GM19463 (cell line): ENCODE results near the gene OTOP3.

Source experiments
- ATAC-seq: cut with Tn5 transposase; IDR thresholded peaks from one replicate; pipeline ENCODE4 v1.9.1; 2021; ENCODE audit warnings: mild to moderate bottlenecking, moderate library complexity; ENCODE audit not compliant: unreplicated experiment

Gene OTOP3

DNA sequence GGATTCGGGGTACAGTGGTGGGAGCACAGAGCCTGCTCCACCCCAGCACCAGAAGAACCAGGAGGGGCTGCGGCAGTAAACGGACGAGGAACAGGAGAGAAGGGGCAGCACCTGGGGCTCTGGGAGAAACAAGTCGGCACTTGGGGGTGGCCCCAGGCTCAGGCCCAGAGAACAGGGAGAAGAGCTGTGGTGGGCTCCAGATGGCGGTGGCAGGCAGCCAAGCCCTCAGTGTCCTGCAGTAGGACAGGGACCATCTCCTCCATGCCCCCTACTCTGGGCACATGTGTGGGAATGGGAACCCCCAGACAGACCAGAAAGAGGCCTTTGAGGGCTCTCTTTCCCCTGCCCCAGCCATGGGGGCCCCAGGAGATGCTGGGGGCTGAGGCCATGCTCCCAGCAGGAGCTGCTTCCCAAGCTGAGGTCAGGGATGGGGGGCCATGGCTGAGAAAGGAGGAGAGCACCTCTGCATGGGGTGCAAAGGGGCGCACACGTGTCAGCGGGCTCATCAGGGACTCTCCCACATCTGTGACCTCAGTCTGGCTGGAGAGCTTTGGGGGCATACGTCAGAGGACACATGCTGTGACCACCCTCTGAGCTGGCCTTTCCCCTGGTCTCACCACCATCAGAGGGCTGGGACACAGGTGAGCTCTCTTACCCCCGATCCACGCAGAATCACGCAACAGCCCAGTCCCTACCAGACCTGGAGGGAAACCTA lies 19.4 kb upstream of the OTOP3 start:
- no peak for ATAC-seq

DNA sequence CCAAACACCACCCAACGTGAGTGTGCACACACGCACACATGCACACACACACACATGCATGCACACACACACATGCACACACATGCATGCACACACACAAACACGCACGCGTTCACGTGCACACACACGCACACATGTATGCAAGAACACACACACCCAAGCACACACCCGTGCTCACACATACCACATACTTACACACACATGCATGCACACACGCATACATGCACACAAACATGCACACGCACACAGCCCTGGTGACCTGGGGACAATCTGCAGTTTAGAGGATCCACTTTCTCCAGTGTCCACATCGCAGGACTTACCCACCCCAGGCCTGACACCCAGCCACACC lies 18.9 kb upstream of the OTOP3 start:
- ATAC-seq: no peak

DNA sequence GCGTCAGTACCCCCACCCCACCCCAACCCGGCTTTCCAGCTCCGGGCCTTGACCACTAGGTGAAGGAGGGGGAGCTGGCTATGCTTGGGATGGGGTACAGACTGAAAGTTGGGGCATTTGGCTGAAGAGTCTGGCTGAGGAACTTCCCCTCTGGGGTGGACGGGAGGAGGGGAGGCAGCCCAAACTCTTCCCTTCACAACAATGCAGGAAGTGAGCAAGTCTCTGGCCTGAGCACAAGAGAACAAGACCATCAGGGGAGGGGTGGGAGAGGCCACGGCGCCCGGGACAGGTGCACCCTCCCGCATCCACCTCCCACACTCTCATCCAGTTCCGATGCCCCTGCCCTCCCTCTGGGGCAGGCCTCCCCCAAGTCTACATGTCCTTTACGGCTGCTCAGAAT lies 18.3 kb upstream of the OTOP3 start:
- ATAC-seq: no peak

DNA sequence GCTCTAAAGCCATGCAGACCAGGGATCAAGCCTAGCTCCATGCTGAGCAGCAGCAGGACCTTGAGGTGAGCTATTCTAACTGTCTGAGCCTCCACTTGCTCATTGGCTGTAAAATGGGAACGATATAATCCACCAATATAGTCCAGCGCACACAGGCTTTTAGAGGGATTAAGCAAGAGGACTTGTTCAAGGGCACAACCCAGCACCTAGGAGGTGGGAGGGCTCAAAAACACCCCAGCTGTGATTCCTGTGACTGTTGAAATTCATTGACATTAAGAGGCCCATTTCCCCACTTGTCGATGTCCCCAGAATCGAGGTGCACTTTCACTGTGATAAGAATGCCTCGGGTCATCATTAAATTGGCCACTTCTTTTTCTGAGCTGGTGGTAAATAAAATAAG lies 16.8 kb upstream of the OTOP3 start:
- ATAC-seq: no peak

DNA sequence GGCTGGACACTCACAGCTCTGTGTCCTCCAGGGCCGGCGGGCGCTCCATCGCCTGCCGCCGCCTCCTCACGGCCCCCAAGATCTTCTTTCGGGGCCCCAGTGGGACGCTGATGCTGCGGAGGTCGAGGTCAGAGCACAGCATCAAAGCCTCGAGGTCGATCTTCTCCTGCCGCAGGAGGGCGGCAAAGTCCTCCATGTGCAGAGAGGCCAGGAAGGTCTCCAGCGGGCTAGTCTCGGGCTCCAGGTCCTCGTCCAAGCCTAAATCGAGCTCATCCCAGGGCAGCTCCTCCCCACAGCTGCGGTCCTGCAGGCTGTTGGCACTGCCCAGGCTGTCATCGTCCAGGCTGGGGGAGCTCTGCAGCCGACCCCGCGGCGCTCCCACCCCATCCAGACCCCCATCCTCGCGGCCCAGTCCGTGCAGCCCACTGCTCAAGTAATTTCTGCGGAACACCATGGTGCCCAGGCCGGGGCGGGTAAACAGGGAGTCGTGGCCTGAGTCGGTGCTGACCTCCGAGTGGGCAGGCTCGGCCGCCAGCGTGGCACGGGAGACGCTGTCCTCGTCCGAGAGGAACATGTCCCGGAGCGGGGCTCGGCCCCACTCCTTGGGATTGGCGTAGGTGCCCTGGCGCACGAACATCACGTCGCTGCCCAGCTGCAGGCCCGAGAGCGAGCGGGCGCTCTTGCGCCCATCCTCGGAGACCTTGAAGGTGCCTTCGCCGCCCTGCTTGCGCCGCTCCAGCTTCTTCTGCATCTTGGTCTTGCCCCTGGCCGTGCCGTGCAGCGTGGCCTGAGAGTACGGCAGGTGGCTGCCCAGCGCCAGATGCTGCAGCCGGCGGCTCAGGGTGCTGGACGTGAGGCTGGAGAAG lies 16.0 kb upstream of the OTOP3 start:
- no peak for ATAC-seq

DNA sequence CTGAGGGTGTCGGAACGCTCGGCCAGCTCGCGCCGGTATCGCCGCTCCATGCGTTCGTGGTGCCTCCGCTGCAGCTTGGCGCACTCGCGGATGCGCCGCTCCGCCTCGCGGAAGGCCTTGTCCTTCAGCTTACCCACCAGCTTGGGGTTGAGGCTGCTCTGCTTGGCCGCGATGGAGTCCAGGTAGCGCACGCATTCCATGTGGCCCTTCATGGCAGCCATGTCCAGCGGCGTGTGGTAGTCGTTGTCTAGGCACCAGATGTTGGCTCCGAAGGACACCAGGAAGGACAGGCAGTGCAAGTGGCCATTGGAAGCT lies 15.4 kb upstream of the OTOP3 start:
- ATAC-seq: no peak

DNA sequence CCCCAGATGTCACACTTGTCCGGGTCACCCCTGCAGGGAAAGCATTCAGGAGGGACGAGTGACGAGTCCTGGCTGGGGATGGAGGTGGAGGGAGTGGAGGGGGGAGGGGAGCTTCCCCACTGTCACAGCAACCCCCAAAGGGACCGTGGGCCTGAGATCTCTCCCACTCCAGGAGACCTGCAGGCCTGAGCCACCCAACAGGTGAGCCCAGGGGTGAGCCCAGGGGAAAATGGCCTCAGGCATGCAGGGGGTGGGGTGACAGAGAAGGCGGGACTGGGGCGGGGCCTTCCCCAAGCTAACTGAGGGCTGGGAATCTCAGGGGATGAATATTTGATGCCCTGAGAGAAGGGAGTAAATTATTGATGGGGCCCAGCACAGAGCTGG lies 15.1 kb upstream of the OTOP3 start:
- ATAC-seq: no peak

DNA sequence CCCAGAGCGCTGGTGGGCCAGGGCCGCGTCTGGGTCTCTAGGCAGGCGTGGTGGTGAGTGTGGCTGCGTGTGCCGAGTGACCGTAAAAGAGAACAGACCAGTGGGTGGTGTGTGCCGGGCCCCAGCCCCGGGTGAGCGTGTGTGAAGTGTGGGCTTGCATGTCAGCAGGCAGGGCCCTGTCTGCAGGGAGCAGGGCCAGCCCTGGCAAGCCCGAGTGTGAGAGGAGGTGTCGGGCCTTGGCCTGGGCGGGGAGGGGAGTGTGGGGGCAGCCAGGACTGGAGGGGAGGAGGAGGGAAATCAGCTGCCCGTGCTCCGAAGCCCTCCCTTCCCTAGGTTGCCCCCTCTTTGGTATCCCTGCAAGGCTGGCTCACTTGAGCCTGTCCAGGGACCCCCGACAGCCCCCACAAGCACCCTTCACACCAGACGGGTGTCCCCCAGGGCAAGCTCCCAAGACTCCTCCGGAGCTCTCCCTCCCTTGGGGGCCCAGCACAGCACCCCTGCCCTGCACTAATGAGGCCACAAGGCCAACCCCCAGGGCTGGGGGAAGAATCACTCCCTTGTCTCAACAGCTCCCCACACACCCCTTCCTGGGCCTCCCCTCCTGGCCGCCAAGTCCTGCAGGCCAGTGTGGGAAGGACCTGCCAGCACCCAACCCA lies 14.5 kb upstream of the OTOP3 start:
- ATAC-seq: no peak

DNA sequence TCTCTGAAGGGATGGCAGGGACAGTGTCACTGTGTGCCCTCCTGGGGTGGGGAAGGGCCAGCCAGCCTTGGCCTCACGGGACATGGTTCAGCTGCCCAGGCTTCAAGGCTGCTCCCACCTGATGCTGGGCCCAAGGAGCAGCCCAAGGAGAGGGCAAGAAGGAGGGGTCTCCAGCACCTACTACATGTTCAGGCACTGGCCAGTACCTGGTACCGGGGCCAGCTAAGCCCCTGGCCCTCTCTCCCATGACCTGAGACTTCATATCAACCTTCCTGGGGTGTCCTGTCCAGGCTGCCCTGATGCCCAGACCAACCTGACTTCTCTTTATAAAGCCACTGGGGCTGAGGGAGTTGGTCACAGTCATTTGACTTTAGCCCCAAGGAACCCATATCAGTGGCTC lies 13.9 kb upstream of the OTOP3 start:
- ATAC-seq: no peak

DNA sequence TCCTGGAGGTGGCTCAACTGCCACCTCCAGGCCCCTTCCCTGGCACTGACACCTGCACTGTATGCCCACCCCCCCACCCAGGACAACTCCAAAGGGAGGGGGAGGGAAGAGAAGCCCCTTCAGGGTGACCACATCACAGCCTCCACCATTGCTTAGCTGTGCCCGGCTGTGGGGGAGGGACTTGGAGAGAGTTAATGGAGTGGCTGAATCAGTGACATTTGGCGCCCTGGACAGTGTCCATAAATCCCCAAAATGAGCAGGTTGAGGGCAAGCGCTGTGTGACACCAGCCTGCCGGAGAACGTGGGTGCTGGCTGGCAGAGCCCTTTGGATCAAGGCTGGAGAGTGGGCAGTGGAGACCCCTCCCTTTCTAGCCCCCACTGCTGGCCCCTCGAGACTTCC lies 13.5 kb upstream of the OTOP3 start:
- no peak for ATAC-seq

DNA sequence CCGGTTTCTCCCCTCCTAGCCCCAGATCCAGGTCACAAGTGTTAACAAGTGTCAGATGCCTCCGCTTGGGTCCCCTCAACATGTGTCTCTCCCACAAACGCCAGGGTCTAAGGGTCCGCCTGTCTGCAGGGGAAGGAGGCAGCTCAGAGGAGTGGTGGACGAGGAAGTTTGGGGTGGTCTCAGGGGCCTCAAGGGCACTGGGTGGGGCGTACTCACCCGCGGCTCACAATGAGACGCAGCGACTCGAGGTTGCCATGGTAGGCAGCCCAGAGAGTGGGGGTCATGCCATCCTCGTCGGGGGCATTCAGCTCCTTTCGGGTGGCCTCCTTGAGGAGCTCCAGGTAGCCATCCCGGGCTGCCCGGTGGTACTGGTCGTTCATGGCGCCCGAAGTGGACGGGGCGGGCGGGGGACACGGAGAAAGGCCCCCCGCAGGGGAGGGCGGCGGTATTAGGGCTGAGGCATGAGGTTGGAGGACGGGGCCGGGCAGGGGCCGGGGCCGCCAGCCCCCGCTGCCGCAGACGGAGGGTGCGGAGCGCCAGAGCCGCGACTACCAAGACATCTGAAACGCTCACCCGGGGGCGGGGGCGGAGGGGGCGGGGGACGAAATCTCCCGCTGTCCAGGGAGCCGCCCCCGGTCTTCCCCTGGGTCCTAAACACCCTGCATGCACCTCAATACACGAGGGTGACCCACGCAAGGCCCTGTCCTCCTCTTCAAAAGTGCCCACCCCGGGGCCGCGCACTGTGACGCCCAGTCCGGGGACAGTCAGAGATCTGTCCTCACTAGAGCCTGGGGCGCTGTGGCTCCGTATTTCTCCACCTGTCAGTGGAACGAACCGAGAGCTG lies 12.8 kb upstream of the OTOP3 start, which contains the start of gene USH1G:
Gene USH1G (minus strand): TSS at position 562 of the 844 bp plus-strand sequence. CDS start 182 bp downstream, at position 380.
- ATAC-seq: no peak

DNA sequence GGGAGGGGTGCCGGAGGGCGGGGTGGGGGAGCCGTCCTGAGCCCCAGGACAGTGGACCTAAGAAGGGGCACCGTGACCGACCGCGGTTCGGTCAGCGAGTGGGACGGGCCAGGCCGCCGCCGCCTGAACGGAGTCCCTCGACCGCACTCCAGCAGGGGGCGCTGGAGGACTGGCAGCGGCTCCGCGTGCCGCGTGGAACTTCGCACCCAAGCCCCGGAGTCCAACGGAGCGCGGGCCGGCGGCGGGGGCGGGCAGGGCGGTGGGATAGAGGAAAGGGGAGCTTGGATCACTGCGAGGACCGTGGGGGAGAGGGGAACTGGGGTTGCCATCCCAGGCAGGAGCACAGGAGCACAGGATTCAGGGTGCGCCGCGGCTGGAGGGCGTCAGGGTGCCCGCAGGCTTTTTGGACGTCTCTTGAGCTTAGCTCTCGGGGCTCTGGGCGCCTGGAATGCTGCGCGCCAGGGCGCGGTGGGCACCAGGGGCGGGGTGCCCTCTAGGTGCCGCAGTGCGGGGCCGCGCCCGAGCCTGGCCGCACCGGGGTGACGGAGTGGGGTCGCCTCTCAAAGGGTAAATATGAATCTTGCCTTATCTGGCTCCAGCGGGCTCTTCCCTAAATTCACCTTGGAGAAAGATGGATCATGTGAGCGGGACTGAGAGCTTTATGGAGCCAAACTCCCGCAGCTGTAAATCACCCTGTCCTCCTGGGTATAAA lies 12.0 kb upstream of the OTOP3 start:
- no peak for ATAC-seq

DNA sequence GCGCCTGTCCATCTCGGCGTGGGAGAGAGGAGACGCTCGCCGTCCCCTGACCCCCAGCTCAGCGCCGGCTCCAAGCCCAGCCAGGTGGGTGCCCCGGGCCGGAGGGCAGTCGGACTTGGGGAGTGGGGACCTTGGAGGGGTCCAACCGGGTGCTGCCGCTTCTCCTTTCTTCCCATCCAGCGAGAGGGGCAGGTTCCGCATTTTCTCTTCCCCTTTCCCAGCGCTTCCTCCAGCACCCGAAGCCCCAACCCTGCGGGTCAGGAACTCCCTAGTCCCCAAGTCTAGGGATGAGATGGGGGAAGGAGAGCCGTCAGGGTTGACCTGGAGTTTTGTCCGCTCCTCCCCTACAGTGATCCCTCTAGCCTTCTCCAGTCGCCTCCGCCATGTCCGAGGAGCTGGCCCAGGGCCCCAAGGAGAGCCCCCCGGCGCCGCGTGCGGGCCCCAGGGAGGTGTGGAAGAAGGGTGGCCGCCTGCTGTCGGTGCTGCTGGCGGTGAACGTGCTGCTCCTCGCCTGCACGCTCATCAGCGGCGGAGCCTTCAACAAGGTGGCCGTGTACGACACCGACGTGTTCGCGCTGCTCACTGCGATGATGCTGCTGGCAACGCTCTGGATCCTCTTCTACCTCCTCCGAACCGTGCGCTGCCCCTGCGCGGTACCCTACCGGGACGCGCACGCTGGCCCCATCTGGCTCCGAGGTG lies 11.3 kb upstream of the OTOP3 start, which contains the start of gene OTOP2:
Gene OTOP2 (plus strand): TSS at position 24 of the 699 bp plus-strand sequence. CDS start 360 bp downstream, at position 384.
- no peak for ATAC-seq

DNA sequence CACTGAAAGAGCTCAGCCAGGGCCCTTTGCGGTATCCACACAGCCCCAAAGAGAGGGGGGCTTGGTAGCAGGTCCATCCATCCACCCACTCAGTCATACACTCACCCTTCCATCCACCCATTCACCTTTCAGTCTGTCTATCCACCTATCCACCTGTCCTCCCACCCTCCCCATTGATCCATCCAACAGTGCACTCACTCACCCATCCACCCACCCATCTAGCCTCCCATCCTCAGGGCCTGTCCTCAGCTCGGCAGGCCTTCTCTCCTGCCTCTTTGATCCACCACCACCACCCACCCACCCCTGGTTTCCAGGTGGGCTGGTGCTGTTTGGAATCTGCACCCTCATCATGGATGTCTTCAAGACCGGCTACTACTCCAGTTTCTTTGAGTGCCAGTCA lies 10.5 kb upstream of the OTOP3 start:
- ATAC-seq: no peak

DNA sequence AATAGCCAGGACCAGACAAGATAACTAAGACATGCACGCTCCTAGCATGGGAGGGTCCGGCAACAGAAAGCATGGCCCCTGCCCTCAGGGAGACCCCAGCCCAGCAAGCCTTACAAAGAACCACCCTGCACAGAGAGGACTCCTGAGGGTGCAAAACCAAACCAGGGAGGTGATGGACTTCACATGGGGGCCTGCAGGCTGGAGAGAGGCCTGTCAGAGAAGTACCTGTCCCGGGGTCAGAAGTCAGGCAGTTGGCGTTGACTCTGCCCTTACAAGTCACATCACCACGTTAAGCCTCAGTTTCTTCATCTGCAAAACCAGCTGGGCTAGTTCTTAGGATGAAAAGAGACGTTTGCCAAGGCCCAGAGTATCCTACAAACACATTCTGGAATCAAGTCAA lies 6.9 kb upstream of the OTOP3 start:
- no peak for ATAC-seq

DNA sequence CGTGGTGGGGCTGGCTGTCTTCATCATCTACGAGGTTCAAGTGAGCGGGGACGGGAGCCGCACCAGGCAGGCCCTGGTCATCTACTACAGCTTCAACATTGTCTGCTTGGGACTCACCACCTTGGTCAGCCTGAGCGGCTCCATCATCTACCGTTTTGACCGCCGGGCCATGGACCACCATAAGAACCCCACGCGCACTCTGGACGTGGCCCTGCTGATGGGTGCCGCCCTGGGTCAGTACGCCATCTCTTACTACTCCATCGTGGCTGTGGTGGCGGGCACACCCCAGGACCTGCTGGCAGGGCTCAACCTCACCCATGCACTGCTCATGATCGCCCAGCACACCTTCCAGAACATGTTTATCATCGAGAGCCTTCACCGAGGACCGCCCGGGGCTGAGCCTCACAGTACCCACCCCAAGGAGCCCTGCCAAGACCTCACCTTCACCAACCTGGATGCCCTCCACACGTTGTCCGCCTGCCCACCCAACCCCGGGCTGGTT lies 5.1 kb upstream of the OTOP3 start:
- no peak for ATAC-seq

DNA sequence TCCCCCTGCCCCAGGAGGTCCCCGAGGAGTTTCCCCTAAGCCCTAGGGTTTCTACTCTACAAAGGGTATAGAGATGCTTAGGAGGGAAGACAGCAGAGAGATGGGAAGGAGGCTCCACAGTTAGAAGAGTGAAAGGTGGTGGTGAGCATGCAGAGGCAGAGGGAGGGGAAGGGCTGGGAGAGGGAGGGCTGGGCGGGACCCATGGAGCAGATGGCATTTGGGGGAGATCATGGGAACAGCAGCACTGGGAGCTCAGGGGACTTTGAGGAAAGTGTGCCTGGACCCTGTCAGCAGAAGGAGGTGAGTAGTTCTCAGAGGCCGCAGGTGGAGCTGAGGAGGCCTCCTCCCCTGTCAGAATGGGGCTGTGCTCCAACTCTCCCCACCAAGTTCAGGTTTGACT lies 650 bp upstream of the OTOP3 start:
- no peak for ATAC-seq

DNA sequence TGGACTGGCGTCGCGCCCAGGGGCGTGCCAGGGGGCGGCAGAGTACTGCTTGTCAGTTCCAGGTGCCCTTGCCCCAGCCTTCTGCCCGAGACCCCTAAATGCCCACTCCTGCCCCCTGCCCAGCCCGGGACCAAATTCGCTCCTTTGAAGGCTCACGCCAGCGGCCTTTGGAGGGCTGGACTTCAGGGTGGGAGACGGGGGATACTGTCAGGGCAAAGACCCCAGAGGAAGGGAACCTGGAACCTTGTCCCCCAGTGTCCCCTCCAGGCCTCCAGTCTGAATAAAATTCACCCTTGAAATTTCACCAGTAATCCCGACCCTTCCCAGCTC lies 737 bp downstream of the OTOP3 start:
- ATAC-seq: no peak
